Fibroblast of lung (primary cell): ENCODE measurements around the gene ZNF672.

Experiments used
- CTCF ChIP-seq, 2 donors: IDR thresholded peaks in 1 of 2; conservative IDR thresholded peaks in 1 of 2; 1 replicate in 1 of 2; 2 replicates in 1 of 2; pipeline ENCODE4 v1.5.1; 2011 to 2012; ENCODE audit warnings: low read length in 2 of 2, control low read depth in 1 of 2, inconsistent platforms in 1 of 2, low read depth in 1 of 2, mild to moderate bottlenecking in 1 of 2
- EZH2 ChIP-seq: IDR thresholded peaks from 2 replicates; pipeline ENCODE4 v1.5.1; 2012; ENCODE audit warnings: low read length, control low read depth, mild to moderate bottlenecking; ENCODE audit errors: missing control alignments

- TF ChIP-seq CTCF (conservative IDR thresholded peaks at IDR 0.05 in 1 of 2, IDR thresholded peaks at IDR 0.05 in 1 of 2; ENCODE audit: low read depth in 1 of 2, low read length in 2 of 2) = no peak
- TF ChIP-seq EZH2 = no peak
These were observed 18.2 kb downstream of the ZNF672 start for GRCh38 chr1:248856176-248856575.
